ENCODE data around the gene VAC14. TPM values are rescaled to one million over a fixed set of nuclear protein-coding genes. Genes with fewer than 3 reads are reported as not detected.

Gene VAC14
- total and polyA plus RNA-seq, 2 of the 8 experiments (the other 6 are each of a cell fraction or from before 2014, with no cell fraction given), result 56.0 to 108 TPM

DNA sequence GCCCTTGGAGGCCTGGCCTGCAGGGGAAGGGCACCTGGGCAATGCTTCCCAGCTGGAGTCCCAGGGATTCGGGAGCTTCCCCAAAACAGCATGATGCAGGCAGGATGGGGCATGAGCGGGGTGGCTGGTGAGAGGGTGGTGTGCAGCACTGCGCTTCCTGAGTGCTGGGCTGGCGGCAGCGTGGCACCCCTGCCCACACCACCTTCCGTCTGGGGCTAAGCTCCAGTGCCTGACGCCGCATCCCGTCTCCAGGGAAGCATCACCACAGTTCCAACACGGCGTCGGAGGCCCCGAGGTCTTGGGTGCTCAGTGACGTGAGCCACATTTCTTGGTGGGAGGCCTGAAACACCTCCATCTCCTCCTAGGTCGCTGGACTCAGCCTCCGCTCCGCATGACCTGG lies 101.3 kb downstream of the VAC14 start:
- CTCF ChIA-PET (ENCODE audit: partially characterized antibody), result interaction anchor here (1.9 to 2.0 kb wide), 2 partner anchors 12 to 39 kb away, joined by 5 to 6 read pairs; no protein-coding TSS in a partner anchor
- no peak overlapping the region for H2BK15ac ChIP-seq (ENCODE audit: low read length)
- TF ChIP-seq EP300 (IDR thresholded peaks at IDR 0.05; ENCODE audit: borderline replicate concordance in 1 of 2, low read depth in 2 of 2, low read length in 2 of 2) (no peak), YY1 (IDR thresholded peaks at IDR 0.05; ENCODE audit: low read depth, low read length) (no peak), BRCA1 (IDR thresholded peaks at IDR 0.05; ENCODE audit: low read depth, low read length) (no peak), POLR2AphosphoS5 (IDR thresholded peaks at IDR 0.05; ENCODE audit: low read depth, low read length) (no peak)
- TF ChIP-seq, protein P1, sequence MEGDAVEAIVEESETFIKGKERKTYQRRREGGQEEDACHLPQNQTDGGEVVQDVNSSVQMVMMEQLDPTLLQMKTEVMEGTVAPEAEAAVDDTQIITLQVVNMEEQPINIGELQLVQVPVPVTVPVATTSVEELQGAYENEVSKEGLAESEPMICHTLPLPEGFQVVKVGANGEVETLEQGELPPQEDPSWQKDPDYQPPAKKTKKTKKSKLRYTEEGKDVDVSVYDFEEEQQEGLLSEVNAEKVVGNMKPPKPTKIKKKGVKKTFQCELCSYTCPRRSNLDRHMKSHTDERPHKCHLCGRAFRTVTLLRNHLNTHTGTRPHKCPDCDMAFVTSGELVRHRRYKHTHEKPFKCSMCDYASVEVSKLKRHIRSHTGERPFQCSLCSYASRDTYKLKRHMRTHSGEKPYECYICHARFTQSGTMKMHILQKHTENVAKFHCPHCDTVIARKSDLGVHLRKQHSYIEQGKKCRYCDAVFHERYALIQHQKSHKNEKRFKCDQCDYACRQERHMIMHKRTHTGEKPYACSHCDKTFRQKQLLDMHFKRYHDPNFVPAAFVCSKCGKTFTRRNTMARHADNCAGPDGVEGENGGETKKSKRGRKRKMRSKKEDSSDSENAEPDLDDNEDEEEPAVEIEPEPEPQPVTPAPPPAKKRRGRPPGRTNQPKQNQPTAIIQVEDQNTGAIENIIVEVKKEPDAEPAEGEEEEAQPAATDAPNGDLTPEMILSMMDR (IDR thresholded peaks at IDR 0.05; ENCODE audit: control extremely low read depth in 1 of 3, insufficient read depth in 1 of 3, low read depth in 1 of 3, low read length in 3 of 3), result no peak
- peak overlapping the region in 1 of 4 experiments; percentile 15; a peak in 1 of 7 replicates for H3K9ac ChIP-seq (replicated peaks in 1 of 4; ENCODE audit: extremely low read depth in 1 of 4, low read depth in 3 of 4, low read length in 3 of 4)
- no peak overlapping the region for H3K23ac ChIP-seq (ENCODE audit: insufficient read length)
- H3K14ac ChIP-seq (ENCODE audit: insufficient read length), result no peak overlapping the region
- H3K4ac ChIP-seq (replicated peaks; ENCODE audit: insufficient read length, low read depth, low read length), result no peak overlapping the region
- no peaks in the 10 kb centered on the region for H3K9me3 ChIP-seq (ENCODE audit: insufficient read depth in 2 of 2, low read depth in 1 of 2, low read length in 1 of 2)
- H3K36me3 ChIP-seq (ENCODE audit: control insufficient read depth in 2 of 4, insufficient read depth in 4 of 4, low read length in 3 of 4), result no peaks in the 10 kb centered on the region; a peak in 1 of 8 replicates
- no peak overlapping the region for H3K4me2 ChIP-seq (ENCODE audit: insufficient read depth in 1 of 2, low read depth in 2 of 2, low read length in 2 of 2)
- H3K79me2 ChIP-seq (ENCODE audit: control insufficient read depth in 1 of 2, insufficient read depth in 2 of 2, low read length in 2 of 2), result no peaks in the 10 kb centered on the region
- peaks cover 0 to 5% of the 10 kb centered on the region in 2 experiments for H4K20me1 ChIP-seq (replicated peaks in 1 of 2; ENCODE audit: control insufficient read depth in 1 of 2, insufficient read depth in 2 of 2, low read length in 2 of 2)
- DNase-seq (ENCODE audit: low read depth in 1 of 2, low spot score in 2 of 2), result no peak
- WGBS, 2 experiments (ENCODE audit: extremely low coverage in 1 of 2, insufficient coverage in 1 of 2, insufficient read length in 1 of 2, insufficient replicate concordance in 2 of 2, low coverage in 1 of 2, low lambda C conversion rate in 2 of 2, missing lambda C conversion rate in 1 of 2), result 99% methylated on average over 13 of the region's 17 CpGs; no CpG with 5 or more reads in 1 of the 2 experiments
- no peak overlapping the region for H2BK120ac ChIP-seq (replicated peaks; ENCODE audit: low read depth, low read length)
- no peak for FAIRE-seq
- H4K5ac ChIP-seq (ENCODE audit: insufficient read length, low read depth, low read length), result no peak overlapping the region
- no peaks in the 10 kb centered on the region for H3K27me3 ChIP-seq (replicated peaks in 1 of 4; ENCODE audit: control insufficient read depth in 3 of 4, extremely low read depth in 1 of 4, insufficient read depth in 3 of 4, low read length in 3 of 4)
- H2BK5ac ChIP-seq (ENCODE audit: low read depth, low read length), result 0 out of 2 replicates have a peak overlapping the region, but pooled peaks have one; percentile 26
- H3K56ac ChIP-seq (replicated peaks; ENCODE audit: insufficient read length, low read depth, low read length), result no peak overlapping the region
- H3K23me2 ChIP-seq (ENCODE audit: low read depth, low read length), result no peaks in the 10 kb centered on the region
- H2BK20ac ChIP-seq (ENCODE audit: low read length), result no peak overlapping the region
- H3K79me1 ChIP-seq (ENCODE audit: low read depth, low read length), result peaks cover 2% of the 10 kb centered on the region; the same call in 1 of the 2 replicates
- H3K4me1 ChIP-seq (replicated peaks in 1 of 4; ENCODE audit: control insufficient read depth in 3 of 4, insufficient read depth in 4 of 4, low read length in 3 of 4), result peaks cover under 1 to 25% (median 16%) of the 10 kb centered on the region in 4 experiments
- no peak overlapping the region for H4K8ac ChIP-seq (ENCODE audit: extremely low read depth, insufficient read depth, low read length)
- H2AFZ ChIP-seq (ENCODE audit: low read length), result no peak overlapping the region
- H3K4me3 ChIP-seq (ENCODE audit: extremely low read depth in 1 of 4, insufficient read depth in 2 of 4, low read depth in 3 of 4, low read length in 4 of 4), result no peak overlapping the region
- POLR2A ChIA-PET (ENCODE audit: partially characterized antibody), result interaction anchor here (1.6 kb wide), 1 partner anchor 15 kb away, joined by 3 read pairs; no protein-coding TSS in a partner anchor
- no peak overlapping the region for H3K27ac ChIP-seq (ENCODE audit: low read depth, low read length)
- H3K18ac ChIP-seq (ENCODE audit: extremely low read depth, low read length), result no peak overlapping the region
- peak overlapping the region; percentile 43; the same call in 1 of the 2 replicates for H2BK12ac ChIP-seq (ENCODE audit: low read depth, low read length)
- no peak overlapping the region for H2AK5ac ChIP-seq (ENCODE audit: low read depth, low read length)
- H4K91ac ChIP-seq (replicated peaks; ENCODE audit: insufficient read length, low read length), result no peak overlapping the region
